KBM-7 (cell line): ENCODE measurements around the gene PEDS1.
A peak's percentile ranks its signal among the peaks of the same experiment; 100 is the strongest.
"Not testable (repeated sequence)": the region's sequence is repeated elsewhere in the genome, so short reads cannot be mapped to it uniquely, and the experiment has no call there.

Source experiments
- DNase-seq: peaks from one replicate; pipeline ENCODE4 v3.0.0-alpha.2; 2015
- in situ Hi-C: fragments of 300-500 bp; cut with MboI; formaldehyde crosslinking; loops from 2 replicates; pipeline ENCODE4 v1.14.3; 2020; ENCODE audit warnings: low sequenced_read_pairs, low pct_unique_long_range_greater_than_20kb, mixed read lengths

Gene PEDS1

GRCh38 chr20:50153500-50154377, at the start of gene PEDS1:
Gene PEDS1 (minus strand): TSS chr20:50153723. CDS start chr20:50153637, 86 bp downstream.
- in situ Hi-C loops = no loop called here
- peak; percentile 81 for DNase-seq

GRCh38 chr20:50202677-50203076, 49.2 kb upstream of the PEDS1 start:
- in situ Hi-C loops = no loop called here
- DNase-seq = no peak

GRCh38 chr20:50201710-50202109, 48.2 kb upstream of the PEDS1 start:
- DNase-seq, in situ Hi-C loops: not testable (repeated sequence)

GRCh38 chr20:50200482-50201104, 47.1 kb upstream of the PEDS1 start:
- DNase-seq = no peak
- in situ Hi-C loops = no loop called here

GRCh38 chr20:50199703-50200102, 46.2 kb upstream of the PEDS1 start:
- in situ Hi-C loops = no loop called here
- no peak for DNase-seq

GRCh38 chr20:50198716-50199115, 45.2 kb upstream of the PEDS1 start:
- in situ Hi-C loops = no loop called here
- no peak for DNase-seq

GRCh38 chr20:50198180-50198666, 44.7 kb upstream of the PEDS1 start:
- in situ Hi-C loops = no loop called here
- no peak for DNase-seq

GRCh38 chr20:50197463-50198179, 44.1 kb upstream of the PEDS1 start:
- no peak for DNase-seq
- in situ Hi-C loops = no loop called here

GRCh38 chr20:50196896-50197295, 43.4 kb upstream of the PEDS1 start:
- DNase-seq = no peak
- in situ Hi-C loops = no loop called here

GRCh38 chr20:50196248-50196647, 42.7 kb upstream of the PEDS1 start:
- no peak for DNase-seq
- in situ Hi-C loops = no loop called here

- no peak for DNase-seq
- in situ Hi-C loops = no loop called here
Measured at GRCh38 chr20:50195524-50196120, 42.1 kb upstream of the PEDS1 start.

GRCh38 chr20:50194831-50195523, 41.5 kb upstream of the PEDS1 start:
- in situ Hi-C loops = no loop called here

GRCh38 chr20:50194422-50194830, 40.9 kb upstream of the PEDS1 start:
- in situ Hi-C loops = no loop called here
- no peak for DNase-seq

More at GRCh38 chr20:50194831-50195523, 41.5 kb upstream of the PEDS1 start:
- DNase-seq = no peak

- in situ Hi-C loops = no loop called here
- DNase-seq = no peak
Measured at GRCh38 chr20:50193836-50194421, 40.4 kb upstream of the PEDS1 start.

GRCh38 chr20:50193199-50193835, 39.8 kb upstream of the PEDS1 start:
- DNase-seq = no peak
- in situ Hi-C loops = no loop called here

- in situ Hi-C loops = no loop called here
- DNase-seq = peak; percentile 83
Measured at GRCh38 chr20:50192364-50193198, 39.1 kb upstream of the PEDS1 start.
